ENCODE results near the gene SPEG.

Gene SPEG

DNA sequence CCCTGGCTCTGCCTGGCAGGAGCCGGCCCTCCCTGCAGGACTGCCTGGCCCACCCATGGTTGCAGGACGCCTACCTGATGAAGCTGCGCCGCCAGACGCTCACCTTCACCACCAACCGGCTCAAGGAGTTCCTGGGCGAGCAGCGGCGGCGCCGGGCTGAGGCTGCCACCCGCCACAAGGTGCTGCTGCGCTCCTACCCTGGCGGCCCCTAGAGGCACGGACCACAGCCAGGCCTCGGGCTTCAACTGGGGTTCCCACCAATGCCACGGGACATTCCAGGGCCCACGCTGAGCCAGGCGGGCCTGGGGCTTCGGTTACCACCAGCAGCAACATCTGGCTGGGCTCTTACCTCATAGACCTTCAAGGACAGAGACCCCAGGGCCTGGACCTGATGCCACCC is 57.9 kb downstream of the SPEG start:
- in situ Hi-C loops (cut with MboI; ENCODE audit: low sequenced_read_pairs) = no loop called here

GRCh38 chr2:219493086-219493485 is 58.4 kb downstream of the SPEG start:
- in situ Hi-C loops (cut with MboI; ENCODE audit: low sequenced_read_pairs) = no loop called here

DNA sequence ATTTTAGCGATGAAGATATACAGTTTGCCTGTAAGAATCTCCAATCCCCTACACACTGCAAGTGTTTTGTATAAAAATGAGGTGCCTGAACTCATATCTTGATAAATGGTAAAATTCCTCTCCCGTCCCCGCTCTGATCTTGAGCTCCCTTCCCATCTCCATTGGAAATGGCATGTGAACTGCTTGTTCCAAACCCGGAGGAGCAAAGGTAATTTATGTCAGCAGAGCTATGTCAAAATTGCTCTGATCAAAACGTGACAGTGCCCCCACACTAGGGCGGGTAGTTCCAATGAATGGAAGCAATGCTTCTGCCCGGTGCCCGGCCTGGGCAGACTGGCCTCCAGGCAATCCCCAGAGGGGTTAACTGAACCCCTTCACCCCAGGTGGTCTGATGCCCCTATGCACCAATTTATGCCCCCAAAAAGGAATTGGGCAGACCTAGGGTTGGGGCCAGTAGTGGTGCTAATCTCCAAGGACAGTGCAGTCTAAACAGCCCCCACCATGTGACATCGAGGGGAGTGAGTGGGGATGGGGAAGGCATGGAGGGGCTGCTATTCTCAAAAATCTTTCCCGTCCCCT is 60.4 kb downstream of the SPEG start:
- in situ Hi-C loops (cut with MboI; ENCODE audit: low sequenced_read_pairs) = no loop called here

DNA sequence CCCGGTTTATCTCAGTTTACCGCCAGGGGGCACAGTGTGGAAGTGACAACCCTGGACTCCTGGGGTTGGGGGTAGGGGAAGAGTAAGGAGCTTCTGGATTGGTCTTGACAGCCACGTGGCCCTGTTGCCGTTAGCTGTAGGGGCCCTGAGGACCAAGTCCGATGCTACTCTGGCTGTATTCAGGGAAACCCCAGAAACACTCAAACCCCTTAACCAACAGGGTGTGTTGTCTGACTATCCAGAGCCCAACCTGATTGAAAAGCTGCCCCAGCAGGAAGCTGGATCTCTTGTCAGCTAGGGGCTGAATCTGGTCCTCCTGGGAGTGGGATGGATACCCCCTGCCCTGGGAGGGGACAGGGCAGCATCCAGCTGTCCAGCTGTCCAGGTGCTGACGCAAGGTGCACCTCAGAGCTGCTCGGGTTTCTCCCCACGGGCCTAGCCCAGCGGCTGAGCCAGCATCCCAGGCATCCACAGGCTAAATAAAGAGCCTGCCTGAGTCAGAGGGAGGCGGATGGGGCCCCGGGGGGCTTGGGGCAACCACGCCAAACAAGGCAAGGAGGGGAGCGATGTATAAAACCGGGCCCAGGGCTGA is 61.0 kb downstream of the SPEG start:
- in situ Hi-C loops (cut with MboI; ENCODE audit: low sequenced_read_pairs) = no loop called here

DNA sequence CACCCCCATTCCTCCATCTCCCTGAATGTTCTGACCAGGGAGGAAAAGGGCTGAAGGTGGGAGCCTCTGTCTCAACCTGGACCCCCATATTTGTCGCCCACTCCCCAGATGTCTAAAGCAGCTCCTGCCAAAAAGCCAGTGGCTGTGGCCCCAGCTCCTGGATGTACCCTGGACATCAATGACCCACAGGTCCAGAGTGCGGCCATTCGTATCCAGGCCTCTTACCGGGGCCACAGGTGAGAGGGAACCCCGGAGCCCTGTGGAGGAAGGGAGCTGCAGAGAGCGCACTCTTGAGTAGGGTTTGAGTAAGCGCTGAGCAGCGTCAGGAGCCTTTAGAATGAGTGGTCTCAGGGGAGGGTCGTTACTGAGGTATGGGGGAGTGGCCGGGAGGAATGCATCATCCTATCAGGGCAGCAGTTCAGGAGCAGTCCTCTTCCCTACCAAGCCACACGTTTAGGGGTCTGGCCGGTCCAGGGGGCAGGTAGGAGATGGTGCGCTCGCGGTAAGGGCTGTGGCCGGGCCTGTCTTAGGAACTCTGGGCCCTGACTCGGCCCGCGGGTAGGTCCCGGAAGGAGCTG is 61.7 kb downstream of the SPEG start:
- in situ Hi-C loops (cut with MboI; ENCODE audit: low sequenced_read_pairs) = no loop called here

DNA sequence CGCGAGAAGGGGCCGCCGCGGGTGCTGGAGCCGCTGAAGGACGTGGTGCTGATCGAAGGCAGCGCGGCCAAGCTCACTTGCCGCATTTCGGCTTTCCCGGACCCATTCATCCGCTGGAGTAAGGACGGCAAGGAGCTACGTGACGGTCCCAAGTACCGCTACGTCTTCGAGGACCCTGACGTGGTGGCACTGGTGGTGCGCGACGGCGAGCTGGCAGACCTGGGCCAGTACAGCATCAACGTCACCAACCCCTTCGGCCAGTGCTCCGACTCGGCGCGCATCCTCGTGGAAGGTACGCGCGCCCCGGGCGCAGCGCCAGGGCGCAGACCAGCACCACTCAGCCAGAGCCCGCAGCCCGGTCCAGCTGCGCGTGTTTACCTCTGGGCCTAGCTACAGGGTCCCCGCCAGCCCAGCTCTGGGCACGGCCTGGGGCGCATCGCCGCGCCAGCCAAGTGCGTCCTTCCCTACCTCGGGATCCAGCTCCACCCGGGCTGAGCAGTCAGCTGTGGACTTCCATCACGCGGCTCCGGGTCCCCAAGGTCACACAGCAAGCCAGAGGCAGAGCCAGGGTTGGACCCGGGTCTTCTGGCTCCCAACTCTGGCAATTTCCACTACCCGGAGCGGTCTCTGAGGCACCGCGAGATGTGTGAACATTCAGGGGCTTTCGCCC is 62.3 kb downstream of the SPEG start:
- in situ Hi-C loops (cut with MboI; ENCODE audit: low sequenced_read_pairs) = no loop called here

- in situ Hi-C loops (cut with MboI; ENCODE audit: low sequenced_read_pairs) = no loop called here
Observed at GRCh38 chr2:219497495-219498279, 63.0 kb downstream of the SPEG start.

DNA sequence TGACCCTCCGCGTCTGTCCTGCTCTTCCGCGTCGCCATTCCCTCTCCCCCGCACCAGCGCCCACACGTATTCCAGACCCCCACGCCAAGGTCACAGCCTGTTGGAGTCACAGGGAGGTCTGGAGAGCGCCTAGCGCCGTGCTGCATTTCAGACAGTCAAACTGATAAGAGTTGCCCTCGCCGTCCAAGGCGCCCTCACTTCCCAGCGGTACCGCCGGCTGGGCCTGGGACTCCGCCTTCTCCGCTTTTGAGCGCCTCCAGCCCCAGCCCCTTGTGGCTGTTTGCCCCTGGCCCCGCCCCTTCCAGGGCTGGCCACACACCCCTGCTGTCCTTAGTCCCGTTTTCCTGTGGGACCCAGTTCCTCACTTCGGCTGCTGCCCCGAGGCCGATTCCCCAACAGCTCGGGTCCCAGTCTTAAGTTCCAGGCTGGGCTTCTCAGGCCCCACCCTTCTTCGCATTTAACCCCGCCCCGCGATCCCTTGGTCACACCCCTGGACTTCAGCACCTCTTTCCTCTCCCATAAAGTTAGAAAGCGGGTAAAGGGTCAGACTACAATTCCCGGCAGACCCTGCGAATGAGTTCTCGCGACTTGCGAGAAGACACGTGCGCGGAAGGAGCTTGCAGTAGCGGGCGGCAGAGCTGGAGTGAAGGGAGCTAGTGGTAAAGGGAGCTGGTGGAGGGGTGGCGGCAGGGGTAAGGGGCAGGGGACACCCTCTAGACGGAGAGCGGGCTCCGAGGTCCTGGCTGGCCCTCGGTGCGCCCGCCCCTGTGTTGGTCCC is 63.8 kb downstream of the SPEG start, which contains the start of gene GMPPA:
TSS of gene GMPPA (plus strand) at position 612 of the 778 bp plus-strand sequence. CDS start 1,085 bp downstream, outside the sequence.
- in situ Hi-C loops (cut with MboI; ENCODE audit: low sequenced_read_pairs) = no loop called here

DNA sequence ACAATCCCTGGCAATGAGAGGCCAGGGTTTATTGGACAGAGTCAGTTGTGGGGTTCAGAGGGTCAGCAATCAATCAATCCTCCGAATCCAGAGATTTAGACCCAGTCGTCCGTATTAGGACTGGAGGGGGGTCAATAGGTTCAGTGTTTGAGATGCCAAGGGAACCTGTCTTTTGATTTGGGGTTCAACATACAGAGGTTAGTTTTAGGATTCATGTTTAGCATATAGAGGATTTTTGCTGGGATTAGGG is 64.3 kb downstream of the SPEG start:
- in situ Hi-C loops (cut with MboI; ENCODE audit: low sequenced_read_pairs) = no loop called here

DNA sequence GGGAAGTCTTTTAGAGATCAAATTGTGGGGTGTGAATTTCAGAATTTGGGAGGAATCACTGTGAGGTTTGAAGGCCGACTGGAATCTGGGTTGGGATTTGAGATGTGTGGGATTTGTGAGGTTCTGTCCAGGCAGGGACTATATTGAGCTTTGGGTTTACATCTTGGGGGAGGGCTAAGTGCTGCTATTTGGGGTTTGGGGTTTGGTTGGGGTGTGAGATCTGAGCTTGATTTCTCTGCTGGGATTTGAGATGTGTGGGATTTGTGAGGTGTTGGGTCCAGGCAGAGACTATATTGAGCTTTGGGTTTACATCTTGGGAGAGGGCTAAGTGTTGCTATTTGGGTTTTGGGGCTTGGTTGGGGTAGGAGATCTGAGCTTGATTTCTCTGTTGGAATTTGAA is 64.9 kb downstream of the SPEG start:
- in situ Hi-C loops (cut with MboI; ENCODE audit: low sequenced_read_pairs) = no loop called here

- in situ Hi-C loops (cut with MboI; ENCODE audit: low sequenced_read_pairs) = no loop called here
Observed at GRCh38 chr2:219500135-219500534, 65.5 kb downstream of the SPEG start.

- in situ Hi-C loops (cut with MboI; ENCODE audit: low sequenced_read_pairs) = no loop called here
Observed at GRCh38 chr2:219501849-219502248, 67.2 kb downstream of the SPEG start.

DNA sequence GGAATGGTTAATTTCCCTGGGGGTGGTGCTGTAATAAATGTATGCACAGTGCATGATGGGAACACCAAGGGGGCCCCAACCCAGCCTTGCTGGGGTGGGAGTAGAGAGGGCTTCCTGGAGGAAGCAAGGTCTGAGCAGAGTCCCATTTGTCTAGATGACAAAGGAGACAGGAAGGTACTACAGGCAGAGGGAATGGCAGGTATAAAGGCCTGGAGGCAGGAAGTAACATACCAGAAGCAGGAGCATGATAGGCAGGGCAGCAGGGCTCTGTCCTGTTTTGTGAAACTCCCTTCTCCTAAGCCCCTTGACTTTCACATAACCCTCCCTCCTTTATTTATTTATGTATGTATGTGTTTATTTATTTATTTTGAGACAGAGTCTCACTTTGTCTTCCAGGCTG is 68.0 kb downstream of the SPEG start:
- in situ Hi-C loops (cut with MboI; ENCODE audit: low sequenced_read_pairs) = no loop called here

- in situ Hi-C loops (cut with MboI; ENCODE audit: low sequenced_read_pairs) = no loop called here
Observed at GRCh38 chr2:219505585-219505984, 70.9 kb downstream of the SPEG start.

GRCh38 chr2:219506153-219506801 is 71.6 kb downstream of the SPEG start:
- in situ Hi-C loops (cut with MboI; ENCODE audit: low sequenced_read_pairs) = no loop called here

- in situ Hi-C loops (cut with MboI; ENCODE audit: low sequenced_read_pairs) = no loop called here
Observed at GRCh38 chr2:219506802-219507526, 72.3 kb downstream of the SPEG start.

DNA sequence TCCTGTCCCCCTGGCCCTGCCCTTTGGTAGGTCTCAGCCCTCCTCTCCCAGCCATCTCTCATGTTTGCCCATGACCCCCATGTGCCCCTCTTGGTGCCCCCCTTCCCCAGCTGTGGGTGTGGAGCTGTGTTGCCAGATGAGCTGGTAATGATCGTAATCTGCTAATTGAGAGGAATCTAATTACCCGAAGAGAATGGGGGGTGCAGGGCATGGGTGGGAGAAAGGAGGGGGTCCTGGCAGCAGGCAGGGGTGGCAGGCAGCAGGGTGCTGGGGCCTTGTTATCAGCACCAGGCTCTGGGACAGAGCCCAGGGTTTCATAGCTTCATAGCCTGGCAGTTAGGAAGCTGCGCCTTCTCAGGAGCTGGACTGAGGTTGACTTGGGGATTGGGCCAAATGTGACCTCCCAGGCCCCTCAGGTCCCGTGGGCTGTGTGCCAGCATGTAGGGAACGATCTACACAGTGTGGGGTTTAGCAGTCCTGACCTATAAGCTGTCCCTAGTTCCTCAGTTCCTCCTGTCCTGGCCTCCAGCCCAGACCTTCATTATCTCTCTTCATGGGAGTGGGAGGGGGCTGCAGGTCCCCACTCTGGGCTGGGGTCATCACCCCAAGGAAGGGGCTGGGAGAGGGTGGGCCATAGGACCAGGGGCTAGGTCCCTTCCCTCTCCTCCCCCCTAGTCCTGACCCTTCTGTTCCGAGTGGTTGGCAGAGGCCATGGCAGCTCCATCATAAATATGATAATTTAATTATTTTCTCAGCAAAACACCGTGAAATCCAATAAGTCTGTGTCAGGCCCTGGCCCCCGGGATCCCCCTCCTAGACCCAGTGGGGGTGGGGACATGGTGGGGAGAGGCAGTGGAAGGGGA is 73.2 kb downstream of the SPEG start:
- in situ Hi-C loops (cut with MboI; ENCODE audit: low sequenced_read_pairs) = no loop called here

DNA sequence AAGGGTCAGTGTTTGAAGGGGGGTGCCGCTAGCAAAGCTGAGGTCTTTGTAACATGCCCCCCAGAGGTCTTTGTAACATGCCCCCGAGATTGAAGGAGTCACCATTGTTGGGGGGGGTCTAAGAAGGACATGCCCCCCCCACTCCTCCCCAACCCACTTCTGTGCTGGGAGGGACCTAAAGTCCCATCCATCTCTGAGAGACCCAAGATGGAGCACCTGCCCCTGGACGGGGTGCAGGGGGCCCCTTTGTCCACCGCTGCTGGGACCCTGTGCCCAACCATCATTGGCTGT is 73.7 kb downstream of the SPEG start:
- in situ Hi-C loops (cut with MboI; ENCODE audit: low sequenced_read_pairs) = no loop called here

Data from HL-60/S4 treated with phorbol 12-myristate 13-acetate at 8.2 ng/mL for 4 days and 3 days (cell line).